KMS-11 (cell line): ENCODE data around the gene DHX57.

Source experiments
- H2AFZ ChIP-seq: fragments of 200-600 bp; sonication (generic); 2 replicates; pipeline ENCODE4 v1.6.1; 2016; ENCODE audit warnings: antibody characterized with exemption, mixed run types, low read depth
- H3K27ac ChIP-seq: fragments of 200-600 bp; sonication (generic); 2 replicates; pipeline ENCODE4 v1.6.1; 2016; ENCODE audit warnings: mild to moderate bottlenecking, mixed run types
- H3K27me3 ChIP-seq: fragments of 200-600 bp; sonication (generic); 2 replicates; pipeline ENCODE4 v1.6.1; 2017; ENCODE audit warnings: mild to moderate bottlenecking, low read depth, mixed run types, moderate library complexity; ENCODE audit not compliant: insufficient read depth
- H3K36me3 ChIP-seq: fragments of 200-600 bp; sonication (generic); 2 replicates; pipeline ENCODE4 v1.6.1; 2017; ENCODE audit warnings: mild to moderate bottlenecking, mixed run types; ENCODE audit not compliant: insufficient read depth
- H3K4me1 ChIP-seq: fragments of 200-600 bp; sonication (generic); 2 replicates; pipeline ENCODE4 v1.6.1; 2016; ENCODE audit warnings: mild to moderate bottlenecking, low read depth, mixed run types; ENCODE audit not compliant: poor library complexity, severe bottlenecking
- H3K4me2 ChIP-seq: fragments of 200-600 bp; sonication (generic); 2 replicates; pipeline ENCODE4 v1.7.0; 2016; ENCODE audit warnings: mild to moderate bottlenecking, mixed run types
- H3K4me3 ChIP-seq: fragments of 200-600 bp; sonication (generic); IDR thresholded peaks from 2 replicates; pipeline ENCODE4 v1.6.1; 2017; ENCODE audit warnings: low read depth, low read length, mixed read lengths; ENCODE audit not compliant: insufficient read depth
- H3K79me2 ChIP-seq: fragments of 200-600 bp; sonication (generic); 2 replicates; pipeline ENCODE4 v1.6.1; 2016; ENCODE audit warnings: low read depth, mixed run types; ENCODE audit not compliant: insufficient read depth
- H3K9ac ChIP-seq: fragments of 200-600 bp; sonication (generic); 2 replicates; pipeline ENCODE4 v1.6.1; 2016; ENCODE audit warnings: mild to moderate bottlenecking, mixed run types
- H4K20me1 ChIP-seq: fragments of 200-600 bp; sonication (generic); 2 replicates; pipeline ENCODE4 v1.6.1; 2016; ENCODE audit warnings: mild to moderate bottlenecking, mixed run types; ENCODE audit not compliant: insufficient read depth
- TF ChIP-seq, protein P1 (sequence below): fragments of 200-600 bp; sonication (generic); conservative IDR thresholded peaks from 2 replicates; pipeline ENCODE4 v1.6.1; 2017; ENCODE audit warnings: low read depth, mild to moderate bottlenecking, antibody characterized with exemption, low read length, moderate library complexity, mixed read lengths

The DHX57 gene

DNA sequence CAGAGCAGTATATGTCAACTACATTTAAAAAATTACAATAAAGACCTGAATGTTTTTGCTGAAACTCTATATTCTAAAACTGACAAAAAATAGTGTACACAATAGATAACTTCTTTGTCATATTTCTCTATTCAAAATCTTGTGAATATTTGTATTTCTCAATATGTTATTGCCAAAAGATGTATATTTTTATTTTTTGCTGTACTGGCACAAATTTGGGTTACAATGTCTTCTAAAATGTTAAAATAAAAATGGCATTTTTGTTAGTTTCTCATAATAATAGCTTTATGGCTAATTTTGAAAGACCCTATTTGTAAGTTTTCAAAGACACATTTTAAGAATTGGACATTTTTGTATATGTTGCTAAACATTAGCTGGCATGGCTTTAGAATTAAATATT, 13.3 kb upstream of the DHX57 start:
- Histone ChIP-seq H3K27ac (no peak overlapping the region), H2AFZ (no peak overlapping the region), H3K27me3 (no peaks in the 10 kb centered on the region), H3K4me1 (no peaks in the 10 kb centered on the region), H4K20me1 (no peaks in the 10 kb centered on the region), H3K4me2 (no peak overlapping the region), H3K4me3 (no peak overlapping the region), H3K9ac (no peak overlapping the region), H3K79me2 (no peaks in the 10 kb centered on the region), H3K36me3 (no peaks in the 10 kb centered on the region)
- TF ChIP-seq, protein P1, sequence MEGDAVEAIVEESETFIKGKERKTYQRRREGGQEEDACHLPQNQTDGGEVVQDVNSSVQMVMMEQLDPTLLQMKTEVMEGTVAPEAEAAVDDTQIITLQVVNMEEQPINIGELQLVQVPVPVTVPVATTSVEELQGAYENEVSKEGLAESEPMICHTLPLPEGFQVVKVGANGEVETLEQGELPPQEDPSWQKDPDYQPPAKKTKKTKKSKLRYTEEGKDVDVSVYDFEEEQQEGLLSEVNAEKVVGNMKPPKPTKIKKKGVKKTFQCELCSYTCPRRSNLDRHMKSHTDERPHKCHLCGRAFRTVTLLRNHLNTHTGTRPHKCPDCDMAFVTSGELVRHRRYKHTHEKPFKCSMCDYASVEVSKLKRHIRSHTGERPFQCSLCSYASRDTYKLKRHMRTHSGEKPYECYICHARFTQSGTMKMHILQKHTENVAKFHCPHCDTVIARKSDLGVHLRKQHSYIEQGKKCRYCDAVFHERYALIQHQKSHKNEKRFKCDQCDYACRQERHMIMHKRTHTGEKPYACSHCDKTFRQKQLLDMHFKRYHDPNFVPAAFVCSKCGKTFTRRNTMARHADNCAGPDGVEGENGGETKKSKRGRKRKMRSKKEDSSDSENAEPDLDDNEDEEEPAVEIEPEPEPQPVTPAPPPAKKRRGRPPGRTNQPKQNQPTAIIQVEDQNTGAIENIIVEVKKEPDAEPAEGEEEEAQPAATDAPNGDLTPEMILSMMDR = no peak

DNA sequence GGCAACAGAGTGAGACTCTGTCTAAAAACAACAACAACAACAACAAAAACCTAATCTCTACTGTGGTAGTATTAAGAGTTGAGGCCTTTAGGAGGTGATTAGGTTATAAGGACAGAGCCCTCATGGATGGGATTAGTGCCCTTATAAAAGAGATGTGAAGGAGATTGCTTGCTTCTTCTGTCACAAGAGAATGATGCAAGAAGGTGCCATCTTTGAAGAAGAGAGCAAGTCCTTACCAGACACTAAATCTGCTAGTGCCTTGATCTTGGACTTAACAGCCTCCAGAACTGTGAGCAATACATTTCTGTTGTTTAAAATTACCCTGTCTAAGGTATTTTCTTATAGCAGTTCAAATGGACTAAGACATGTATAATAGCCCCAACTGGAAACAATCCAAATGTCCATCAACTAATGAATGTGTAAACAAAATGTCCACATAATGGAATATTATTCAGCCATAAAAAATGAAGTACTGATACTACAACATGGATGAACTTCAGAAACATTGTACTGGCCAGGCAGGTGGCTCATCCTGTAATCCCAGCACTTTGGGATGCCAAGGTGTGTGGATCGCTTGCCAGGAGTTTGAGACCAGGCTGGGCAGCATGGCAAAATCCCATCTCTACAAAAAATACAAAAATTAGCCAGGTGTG, 12.3 kb upstream of the DHX57 start:
- no peak overlapping the region for H3K4me2 ChIP-seq
- no peaks in the 10 kb centered on the region for H4K20me1 ChIP-seq
- no peaks in the 10 kb centered on the region for H3K36me3 ChIP-seq
- H3K27me3 ChIP-seq = no peaks in the 10 kb centered on the region
- no peak overlapping the region for H3K9ac ChIP-seq
- no peaks in the 10 kb centered on the region for H3K4me1 ChIP-seq
- H2AFZ ChIP-seq = no peak overlapping the region
- no peaks in the 10 kb centered on the region for H3K79me2 ChIP-seq
- TF ChIP-seq, protein P1 = no peak
- no peak overlapping the region for H3K4me3 ChIP-seq
- H3K27ac ChIP-seq = no peak overlapping the region

DNA sequence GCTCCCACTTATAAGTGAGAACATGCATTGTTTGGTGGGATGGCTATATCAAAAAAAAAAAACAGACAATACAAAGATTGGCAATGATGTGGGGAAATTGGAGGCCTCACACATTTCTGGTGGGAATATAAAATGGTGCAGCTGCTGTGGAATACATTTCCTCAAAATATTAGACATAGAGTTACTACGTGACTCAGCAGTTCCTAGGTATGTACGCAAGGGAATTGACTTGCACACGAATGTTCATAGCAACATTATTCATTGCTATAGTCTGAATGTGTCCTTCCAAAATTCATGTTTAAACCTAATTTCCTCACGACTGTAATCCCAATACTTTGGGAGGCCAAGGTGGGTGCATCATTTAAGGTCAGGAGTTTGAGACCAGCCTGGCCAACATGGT, 11.6 kb upstream of the DHX57 start:
- no peak overlapping the region for H3K4me3 ChIP-seq
- H3K4me1 ChIP-seq = no peaks in the 10 kb centered on the region
- H2AFZ ChIP-seq = no peak overlapping the region
- no peak overlapping the region for H3K4me2 ChIP-seq
- H3K79me2 ChIP-seq = no peaks in the 10 kb centered on the region
- no peaks in the 10 kb centered on the region for H3K36me3 ChIP-seq
- H3K27ac ChIP-seq = no peak overlapping the region
- H4K20me1 ChIP-seq = no peaks in the 10 kb centered on the region
- TF ChIP-seq, protein P1 = no peak
- H3K9ac ChIP-seq = no peak overlapping the region
- no peaks in the 10 kb centered on the region for H3K27me3 ChIP-seq

DNA sequence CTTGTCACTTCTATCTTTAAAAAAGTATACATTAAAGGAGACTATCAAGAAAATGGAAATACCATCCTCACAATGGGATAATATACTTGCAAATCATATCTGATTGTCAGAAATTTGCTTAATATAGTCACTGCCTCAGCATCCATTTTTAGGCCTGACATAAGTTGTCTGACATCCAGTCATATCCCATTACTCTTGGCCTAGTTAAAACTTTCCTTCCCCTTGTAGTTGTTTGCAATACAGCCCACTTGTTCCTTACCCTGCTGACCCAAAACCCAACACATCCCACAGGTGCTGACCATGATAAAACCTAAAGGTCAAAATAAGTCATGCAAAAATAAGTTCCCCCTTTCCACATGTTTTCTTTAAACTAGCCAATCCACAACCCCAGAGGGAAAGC, 10.3 kb upstream of the DHX57 start:
- Histone ChIP-seq H3K4me3 (no peak overlapping the region), H2AFZ (no peak overlapping the region), H3K27me3 (no peaks in the 10 kb centered on the region), H3K36me3 (no peaks in the 10 kb centered on the region), H3K79me2 (no peaks in the 10 kb centered on the region), H3K4me1 (no peaks in the 10 kb centered on the region), H3K4me2 (no peak overlapping the region), H3K27ac (no peak overlapping the region), H4K20me1 (no peaks in the 10 kb centered on the region), H3K9ac (no peak overlapping the region)
- TF ChIP-seq, protein P1 = no peak
